GM19455 (cell line): ENCODE results near the gene MRAP.
"Not testable (repeated sequence)": the region's sequence is repeated elsewhere in the genome, so short reads cannot be mapped to it uniquely, and the experiment has no call there.

Experiments
- ATAC-seq: cut with Tn5 transposase; IDR thresholded peaks from one replicate; pipeline ENCODE4 v1.9.1; 2021; ENCODE audit not compliant: unreplicated experiment

MRAP gene

GRCh38 chr21:32298658-32299081, at the start of gene MRAP:
Gene MRAP (plus strand): TSS chr21:32298855. CDS start chr21:32298972, 117 bp downstream.
- ATAC-seq, result no peak

GRCh38 chr21:32249511-32250280, 49.0 kb upstream of the MRAP start:
- ATAC-seq, result no peak

- no peak for ATAC-seq
Observed at GRCh38 chr21:32252136-32252535, 46.5 kb upstream of the MRAP start.

GRCh38 chr21:32253215-32253641, 45.4 kb upstream of the MRAP start:
- ATAC-seq, result no peak

- ATAC-seq, result no peak
Observed at GRCh38 chr21:32256251-32256650, 42.4 kb upstream of the MRAP start.

- no peak for ATAC-seq
Observed at GRCh38 chr21:32256873-32257620, 41.6 kb upstream of the MRAP start.

- peak; percentile 77 for ATAC-seq
Observed at GRCh38 chr21:32257962-32258785, 40.5 kb upstream of the MRAP start.

GRCh38 chr21:32258786-32259048, 39.9 kb upstream of the MRAP start:
- ATAC-seq, result not testable (repeated sequence)

GRCh38 chr21:32260130-32260529, 38.5 kb upstream of the MRAP start:
- ATAC-seq, result no peak

- ATAC-seq, result no peak
Observed at GRCh38 chr21:32261929-32262328, 36.7 kb upstream of the MRAP start.

GRCh38 chr21:32265321-32265720, 33.3 kb upstream of the MRAP start:
- ATAC-seq, result not testable (repeated sequence)

- no peak for ATAC-seq
Observed at GRCh38 chr21:32270748-32271147, 27.9 kb upstream of the MRAP start.

GRCh38 chr21:32276671-32277070, 22.0 kb upstream of the MRAP start:
- ATAC-seq, result no peak

GRCh38 chr21:32278103-32278502, 20.6 kb upstream of the MRAP start:
- peak; percentile 5 for ATAC-seq

- peak; percentile 94 for ATAC-seq
Observed at GRCh38 chr21:32278518-32279376, 19.9 kb upstream of the MRAP start, which contains the start of gene MIS18A. Gene MIS18A (minus strand): TSS chr21:32279049. CDS start chr21:32279014, 35 bp downstream.

GRCh38 chr21:32279377-32279680, 19.3 kb upstream of the MRAP start:
- ATAC-seq, result peak; percentile 12

GRCh38 chr21:32281531-32281930, 17.1 kb upstream of the MRAP start:
- no peak for ATAC-seq

- no peak for ATAC-seq
Observed at GRCh38 chr21:32282992-32283391, 15.7 kb upstream of the MRAP start.

GRCh38 chr21:32285476-32285875, 13.2 kb upstream of the MRAP start:
- ATAC-seq, result no peak

GRCh38 chr21:32297449-32297848, 1.2 kb upstream of the MRAP start:
- no peak for ATAC-seq

GRCh38 chr21:32298148-32298559, 501 bp upstream of the MRAP start:
- ATAC-seq, result no peak
